Activated T-cell treated with anti-CD3 and anti-CD28 coated beads for 1 hour (primary cell): ENCODE measurements around the gene TANC2.
A peak's percentile ranks its signal among the peaks of the same experiment; 100 is the strongest.
"Not testable (repeated sequence)": the region's sequence is repeated elsewhere in the genome, so short reads cannot be mapped to it uniquely, and the experiment has no call there.

Experiments used
- DNase-seq: peaks from one replicate; pipeline ENCODE4 v3.0.0-alpha.2; 2020; ENCODE audit warnings: low read depth

The TANC2 gene

DNA sequence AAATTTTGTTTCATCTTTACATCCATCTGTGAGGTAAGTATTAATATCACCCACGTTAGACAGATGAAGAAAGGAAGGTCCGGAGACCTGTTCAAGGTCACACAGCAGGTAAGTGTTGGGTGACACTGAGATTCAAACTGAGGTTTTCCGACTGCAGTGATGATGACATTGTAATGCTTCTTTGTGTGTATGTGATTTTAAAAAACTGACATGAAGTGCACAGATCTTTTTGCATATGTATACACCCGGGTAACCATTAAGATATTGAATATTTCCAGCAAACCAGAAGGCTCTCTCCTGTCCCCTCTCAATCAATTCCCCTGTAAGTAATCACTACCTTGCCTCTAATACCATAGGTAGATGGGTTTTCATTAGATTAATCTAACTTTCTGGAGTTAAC lies 1.5 kb upstream of the TANC2 start:
- DNase-seq = no peak

DNA sequence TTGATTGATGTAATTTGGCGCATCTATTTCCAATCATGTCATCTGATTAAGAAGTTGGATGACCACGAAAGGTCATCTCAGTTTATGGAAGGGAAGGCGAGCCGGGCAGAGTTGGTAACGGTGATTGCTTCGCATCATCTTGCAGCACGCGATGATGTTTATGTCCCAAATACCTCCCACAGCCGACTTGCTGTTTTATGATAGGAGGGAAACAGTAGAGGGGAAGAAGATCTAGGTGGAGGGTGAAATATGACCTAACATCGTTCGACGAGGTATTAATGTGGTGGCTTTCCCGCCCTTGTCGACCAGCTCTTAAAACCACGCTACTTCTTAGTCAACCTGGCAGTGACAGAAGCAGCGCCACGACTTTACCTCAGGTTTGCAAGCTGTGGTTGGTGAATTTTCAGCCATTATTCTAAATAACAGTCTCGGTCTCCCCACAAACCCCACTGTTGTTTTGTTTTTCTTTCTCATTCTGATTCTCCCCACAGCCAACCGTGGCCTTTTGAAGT lies 805 bp upstream of the TANC2 start:
- no peak for DNase-seq

DNA sequence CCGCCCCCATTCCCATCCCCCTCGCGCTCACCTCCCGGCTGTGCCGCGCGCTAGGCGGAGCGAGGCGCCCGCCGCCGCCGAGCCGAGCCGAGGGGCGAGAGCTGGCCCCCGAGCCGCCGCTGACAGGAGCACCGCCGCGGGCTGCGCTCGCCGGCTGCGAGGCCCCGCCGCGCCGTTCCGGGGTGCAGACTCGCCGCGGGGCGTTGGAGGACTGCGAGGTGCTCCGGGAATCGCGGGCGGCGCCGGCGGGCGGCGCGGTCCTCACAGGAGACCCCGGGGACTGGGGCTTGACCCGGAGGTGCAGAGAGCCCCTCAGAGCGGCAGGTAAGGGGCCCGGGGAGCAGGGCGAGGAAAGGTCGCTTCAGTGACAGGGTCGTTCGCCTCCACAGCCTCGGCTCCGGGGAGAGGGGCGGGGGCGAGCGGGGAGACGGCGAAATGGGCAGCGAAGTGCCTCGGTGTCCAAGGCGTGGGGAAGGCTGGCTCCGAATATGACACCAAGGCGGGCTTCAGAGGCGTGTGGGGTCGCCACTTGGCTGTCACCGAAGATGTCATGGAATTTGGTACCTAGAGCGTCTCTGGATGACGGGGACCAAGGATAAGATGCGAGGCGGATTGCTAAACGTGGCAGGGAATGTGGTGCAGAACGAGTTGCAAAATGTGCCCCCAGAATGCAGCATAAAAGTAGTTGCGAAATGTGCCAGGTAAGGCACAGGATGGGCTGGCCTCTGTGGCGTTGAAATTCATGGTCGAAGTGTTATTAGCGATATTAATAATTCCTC lies 580 bp downstream of the TANC2 start:
- DNase-seq = peak; percentile 54

DNA sequence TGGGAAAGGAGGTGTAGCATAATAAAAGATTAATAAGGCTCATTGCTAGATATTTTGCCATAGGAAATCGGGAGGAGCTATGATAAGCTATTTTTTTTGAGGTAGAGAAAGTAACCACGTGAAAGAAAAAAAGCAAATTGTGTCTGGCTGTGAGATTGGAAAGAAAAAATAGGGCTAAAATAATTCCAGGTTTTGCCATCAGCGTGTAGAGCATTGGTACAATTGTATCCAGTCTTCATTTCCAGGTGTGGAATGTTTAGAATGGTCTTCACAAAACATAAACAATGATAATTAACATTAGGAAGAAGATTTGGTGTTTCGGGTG lies 1.1 kb downstream of the TANC2 start:
- no peak for DNase-seq

DNA sequence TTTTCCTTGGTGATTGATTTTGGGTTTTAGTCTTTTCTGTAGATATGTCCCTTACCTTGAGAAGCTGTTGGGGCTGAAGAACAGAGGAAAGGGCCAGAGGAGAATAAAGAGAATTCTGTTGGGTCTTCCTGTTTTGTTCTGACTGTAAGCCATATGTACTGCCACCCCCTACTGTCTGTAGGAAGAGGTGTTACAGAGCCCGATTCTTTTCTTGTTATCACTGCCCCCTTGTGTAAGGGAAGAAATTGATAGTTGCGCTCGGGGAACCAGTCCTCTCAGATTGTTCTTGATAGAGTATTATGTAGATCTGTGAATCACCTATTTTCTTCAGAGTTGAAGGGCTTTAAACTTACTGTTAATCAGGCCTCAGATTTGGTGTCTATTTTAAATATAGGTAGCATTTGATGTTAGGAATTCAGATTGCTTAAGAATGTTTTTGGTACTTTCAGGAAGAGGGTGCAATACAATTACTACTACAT lies 2.4 kb downstream of the TANC2 start:
- DNase-seq = peak; percentile 30

DNA sequence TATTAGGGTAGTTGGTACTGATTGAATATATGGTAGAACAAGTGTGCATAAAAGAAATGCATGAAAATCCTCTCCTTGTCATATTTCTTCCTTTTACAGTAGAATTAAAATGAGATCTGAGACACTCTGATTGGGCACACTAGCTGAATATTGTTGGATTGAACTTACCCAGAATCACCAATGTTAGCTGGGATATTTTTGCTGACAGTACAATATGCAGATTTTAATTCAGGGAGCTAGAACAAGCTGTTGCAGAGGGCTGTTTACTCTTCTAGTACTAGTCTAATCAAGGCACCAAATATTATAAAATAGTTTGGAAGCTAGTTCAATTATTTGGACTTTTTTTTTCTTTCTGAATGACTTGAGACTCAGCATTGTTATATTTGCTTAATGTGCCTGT lies 4.6 kb downstream of the TANC2 start:
- no peak for DNase-seq

DNA sequence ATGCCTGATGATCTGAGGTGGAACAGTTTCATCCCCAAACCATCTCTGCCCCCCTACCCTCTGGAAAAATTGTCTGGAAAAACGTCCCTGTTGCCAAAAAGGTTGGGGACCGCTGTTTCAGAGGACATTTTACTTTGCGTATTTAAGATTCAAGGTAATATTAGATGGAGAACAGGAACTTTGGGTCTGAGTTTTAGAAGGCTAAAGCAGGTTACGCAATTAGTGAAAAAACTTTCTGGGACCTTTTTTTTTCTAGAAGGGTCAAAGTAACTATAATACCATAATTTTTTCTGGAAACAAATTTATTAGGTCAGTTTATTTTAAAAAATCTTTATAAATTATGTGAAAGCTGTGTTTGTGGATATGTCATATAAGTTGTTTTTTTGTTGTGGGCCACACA lies 5.8 kb downstream of the TANC2 start:
- DNase-seq = no peak

DNA sequence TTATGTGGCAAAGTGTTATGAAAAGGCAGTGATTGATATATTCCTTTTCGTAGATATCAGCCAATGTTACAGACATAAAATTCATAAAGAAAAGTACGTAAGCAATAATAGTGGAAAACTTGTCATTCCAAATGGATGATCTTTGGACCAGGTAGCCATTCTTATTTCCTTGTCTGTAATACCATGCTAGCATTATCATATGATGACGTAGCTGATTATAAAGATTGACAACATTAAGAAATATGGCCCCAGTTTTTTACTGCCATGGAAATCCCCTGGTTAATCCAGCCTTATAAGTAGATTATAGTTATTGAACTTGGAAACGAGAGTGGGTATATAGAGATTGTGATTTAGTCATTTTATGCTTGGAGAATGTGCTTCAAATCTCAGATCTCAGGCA lies 8.8 kb downstream of the TANC2 start:
- DNase-seq = no peak

DNA sequence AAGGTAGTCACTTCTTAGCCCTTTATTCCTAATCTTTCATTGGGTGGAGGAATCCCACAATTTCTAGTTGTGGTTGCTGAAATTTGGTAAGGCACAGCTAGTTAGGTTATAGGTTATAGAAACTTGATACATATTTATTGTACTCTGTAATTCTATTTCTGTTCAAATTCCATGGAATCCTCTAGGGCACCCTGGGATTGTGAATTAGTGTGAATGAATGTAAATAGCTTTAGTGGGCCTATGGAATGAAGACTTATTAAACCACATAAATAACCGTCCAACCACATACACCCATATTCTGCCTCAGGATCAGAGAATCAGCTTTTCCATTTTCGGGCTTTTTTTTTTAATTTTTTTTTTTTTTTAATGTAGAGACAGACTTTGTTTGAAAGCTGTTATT lies 9.2 kb downstream of the TANC2 start:
- no peak for DNase-seq

DNA sequence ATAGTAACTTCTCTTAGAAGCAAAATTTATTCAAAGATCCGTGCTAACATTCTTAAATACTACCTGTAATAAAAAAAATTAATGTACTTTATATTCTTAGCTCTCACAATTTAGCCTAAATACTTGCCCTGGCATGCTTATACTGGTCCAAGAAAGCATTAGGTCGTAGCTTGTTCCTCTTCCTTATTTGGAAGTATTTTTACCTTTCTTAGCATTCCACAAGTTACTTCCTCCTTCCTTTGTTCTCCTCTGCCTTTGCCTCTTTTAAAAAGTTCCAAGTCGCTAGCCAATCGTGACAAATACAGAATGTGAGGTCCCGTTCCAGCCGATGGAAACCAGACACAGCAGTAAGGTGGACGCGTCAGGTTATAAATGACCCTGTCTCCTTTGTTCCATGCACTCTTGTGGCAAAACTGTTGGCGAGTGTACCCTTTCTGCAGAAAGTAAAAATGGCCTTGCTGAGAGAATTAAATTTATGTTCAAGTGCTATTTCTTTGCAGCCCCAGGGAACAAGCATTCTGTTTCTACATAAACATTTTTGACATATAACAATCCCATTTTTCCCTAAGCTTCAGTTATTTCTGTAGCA lies 10.7 kb downstream of the TANC2 start:
- DNase-seq = not testable (repeated sequence)

DNA sequence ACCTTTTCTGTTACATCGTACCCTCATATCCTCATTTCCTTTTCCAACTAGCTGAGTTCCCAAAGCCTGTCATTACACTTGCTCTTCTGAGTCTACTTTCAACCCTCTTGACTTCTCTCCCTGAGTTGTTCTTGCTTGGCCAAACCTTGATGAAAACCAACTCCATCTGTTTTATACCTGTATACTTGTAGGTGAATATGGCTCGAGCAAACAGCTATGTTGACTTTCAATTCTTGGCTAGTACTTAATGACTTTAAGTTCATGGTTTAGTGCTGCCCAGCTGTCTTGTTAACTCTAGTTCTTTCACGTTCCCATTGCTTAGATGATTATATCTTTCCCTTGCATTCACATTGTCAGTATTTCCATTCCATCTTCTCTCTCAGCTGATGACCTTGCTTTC lies 14.8 kb downstream of the TANC2 start:
- no peak for DNase-seq

DNA sequence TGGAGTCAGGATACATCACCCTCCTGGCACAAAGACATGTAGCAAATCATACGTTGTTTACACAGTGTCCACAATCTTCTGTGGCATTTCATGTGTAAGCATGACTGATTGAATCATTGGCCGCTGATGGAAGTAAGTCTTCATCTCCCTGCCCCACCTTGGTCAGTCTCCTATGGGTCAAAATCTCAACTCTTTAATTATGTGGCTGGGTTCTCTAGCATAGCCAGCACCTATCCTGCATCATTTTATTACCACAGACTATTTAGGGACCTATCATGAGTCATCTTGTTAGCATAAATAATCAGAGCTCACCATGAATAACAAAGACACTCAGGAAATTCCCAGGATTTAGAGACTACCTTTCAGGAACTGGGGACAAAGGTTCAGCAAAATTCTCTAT lies 15.9 kb downstream of the TANC2 start:
- DNase-seq = no peak

DNA sequence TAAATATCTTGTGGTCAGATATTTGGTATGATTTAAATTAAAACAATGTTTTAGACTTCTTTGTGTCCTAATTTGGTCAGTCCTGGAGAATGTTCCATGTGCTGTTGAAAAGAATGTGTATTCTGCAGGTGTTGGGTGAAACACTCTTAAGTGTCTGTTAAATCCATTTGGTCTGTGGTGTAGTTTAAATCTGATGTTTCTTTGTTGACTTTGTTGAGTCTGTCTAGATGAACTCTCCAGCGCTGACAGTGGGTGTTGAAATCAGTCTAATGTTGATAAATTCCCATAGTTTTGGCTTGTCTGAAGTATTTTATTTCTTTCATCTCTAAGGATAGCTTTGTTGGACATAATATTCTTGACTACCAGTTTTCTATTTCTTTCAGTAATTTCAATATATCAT lies 18.8 kb downstream of the TANC2 start:
- DNase-seq = no peak

DNA sequence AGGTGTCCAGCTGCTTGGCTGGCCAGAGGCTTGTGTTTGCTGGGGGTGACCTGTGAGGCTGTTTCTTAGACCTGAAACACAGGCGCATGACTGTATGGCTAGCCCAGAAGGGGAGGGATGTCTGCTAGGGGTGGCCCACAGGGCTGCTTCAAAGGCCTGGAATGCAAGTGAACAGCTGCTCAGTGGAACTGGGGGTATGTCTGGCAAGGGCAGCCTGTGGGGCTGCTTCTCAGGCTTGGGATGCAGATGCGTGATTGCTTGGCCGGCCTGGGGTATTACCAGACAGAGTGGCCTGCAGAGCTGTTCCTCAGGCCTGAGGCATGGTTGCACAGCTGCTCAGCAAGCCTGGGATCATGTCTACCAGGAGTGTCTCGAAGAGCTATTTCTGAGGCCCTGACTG lies 20.5 kb downstream of the TANC2 start:
- DNase-seq = no peak

DNA sequence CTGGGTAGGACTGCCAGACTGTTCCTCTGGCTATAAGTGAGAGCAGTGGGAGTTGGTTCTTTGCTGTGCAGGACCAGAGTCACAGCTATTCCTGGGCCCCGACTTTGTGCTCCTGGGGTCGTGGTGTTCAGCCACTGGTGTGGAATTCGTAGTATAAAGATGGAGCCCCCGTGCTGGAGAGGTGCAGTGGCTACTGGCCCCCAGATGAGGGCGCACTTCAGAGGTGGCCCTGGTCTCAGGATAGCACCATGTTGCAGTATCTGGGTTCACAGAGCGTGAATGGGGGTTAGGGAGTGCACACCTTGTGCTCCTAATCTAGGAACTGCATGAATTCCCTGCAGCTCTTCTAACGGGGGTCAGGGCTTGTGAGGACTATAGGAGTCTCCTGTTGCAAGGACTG lies 21.1 kb downstream of the TANC2 start:
- no peak for DNase-seq

DNA sequence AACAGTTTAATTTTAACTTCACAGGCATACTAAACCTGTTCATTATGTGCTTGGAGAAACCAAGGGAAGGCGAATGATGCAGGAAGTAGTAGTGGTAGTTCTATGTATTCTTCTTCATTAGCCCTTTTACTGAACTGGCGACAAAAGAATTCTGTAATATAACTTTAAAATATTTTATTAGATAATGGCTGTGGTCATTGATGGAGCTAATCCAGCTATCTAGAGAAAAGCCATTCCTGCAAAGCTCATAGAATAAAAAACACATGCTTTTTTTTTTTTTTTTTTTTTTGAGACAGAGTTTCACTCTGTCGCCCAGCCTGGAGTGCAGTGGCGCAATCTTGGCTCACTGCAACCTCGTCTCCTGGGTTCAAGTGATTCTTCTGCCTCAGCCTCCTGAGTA lies 23.5 kb downstream of the TANC2 start:
- no peak for DNase-seq

DNA sequence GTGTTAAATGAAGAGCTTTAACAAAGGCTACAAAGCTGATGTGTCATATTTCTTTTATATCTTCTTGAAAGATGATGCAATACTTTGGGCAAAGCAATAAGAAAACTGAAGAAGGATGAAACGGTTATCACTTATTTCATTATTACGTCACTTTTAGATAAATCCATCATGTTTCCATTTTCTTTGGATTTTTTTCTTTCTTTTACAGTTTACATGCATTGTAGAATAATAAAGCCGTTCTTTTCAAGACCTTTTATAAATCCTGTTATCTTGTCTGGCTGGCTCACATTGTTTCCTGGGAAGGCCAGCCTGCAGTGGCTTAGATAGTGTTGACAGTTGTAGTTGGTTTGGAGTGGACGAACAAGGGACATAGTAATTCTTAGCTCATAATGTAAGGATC lies 28.9 kb downstream of the TANC2 start:
- no peak for DNase-seq

DNA sequence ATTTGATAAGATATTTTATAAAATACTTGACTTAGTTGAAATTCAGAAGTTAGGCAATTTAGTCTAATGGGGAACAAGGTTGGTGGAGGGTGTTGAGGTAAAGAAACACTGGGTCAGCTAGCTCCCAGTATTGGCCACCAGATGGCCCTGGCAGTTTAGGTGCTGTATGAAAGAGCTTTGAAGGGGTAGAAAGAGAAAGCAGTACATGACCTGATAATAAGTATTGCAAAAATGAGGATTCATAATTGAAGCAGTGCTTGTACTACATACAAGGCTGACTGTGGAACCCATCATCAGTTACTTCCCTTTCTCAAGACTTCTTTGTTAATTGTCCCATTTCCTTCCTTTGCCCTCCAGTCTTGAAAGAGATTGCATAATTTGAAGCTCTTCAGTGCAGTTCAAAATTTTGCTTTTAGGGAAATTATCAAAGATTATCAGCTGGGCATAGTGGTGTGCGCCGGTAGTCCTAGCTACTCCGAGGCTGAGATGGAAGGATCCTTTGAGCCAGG lies 29.4 kb downstream of the TANC2 start:
- DNase-seq = no peak

DNA sequence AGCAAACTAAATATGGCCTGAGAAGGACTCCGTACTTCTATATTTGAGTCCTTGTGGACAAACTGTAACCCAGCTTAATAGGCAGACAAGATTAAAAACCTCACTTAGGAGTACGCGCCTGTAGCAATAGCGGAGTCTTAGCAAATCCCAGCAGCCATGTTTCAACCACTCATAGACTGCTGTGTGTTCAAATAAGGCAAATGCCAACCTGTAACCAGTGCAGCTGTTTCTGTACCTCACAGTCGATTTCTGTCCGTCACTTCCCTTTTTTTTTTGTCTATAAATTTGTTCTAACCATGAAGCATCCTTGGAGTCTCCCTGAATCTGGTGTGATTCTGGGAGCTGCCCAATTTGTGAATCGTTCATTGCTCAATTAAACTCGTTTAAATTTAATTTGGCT lies 30.2 kb downstream of the TANC2 start:
- DNase-seq = no peak

DNA sequence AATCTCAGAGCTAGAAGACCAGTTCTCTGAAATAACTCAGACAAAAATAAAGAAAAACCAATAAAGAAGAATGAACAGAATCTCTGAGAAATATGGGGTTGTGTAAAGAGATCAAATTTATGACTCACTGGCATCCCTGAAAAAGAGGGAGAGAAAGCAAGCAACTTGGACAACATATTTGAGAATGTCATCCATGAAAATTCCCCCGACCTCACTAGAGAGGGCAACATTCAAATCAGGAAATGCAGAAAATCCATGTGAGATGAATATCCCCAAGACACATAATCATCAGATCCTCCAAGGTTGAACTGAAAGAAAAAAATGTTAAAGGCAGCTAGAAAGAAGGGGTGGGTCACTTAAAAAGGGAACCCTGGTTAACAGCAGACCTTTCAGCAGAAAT lies 32.1 kb downstream of the TANC2 start:
- DNase-seq = no peak

DNA sequence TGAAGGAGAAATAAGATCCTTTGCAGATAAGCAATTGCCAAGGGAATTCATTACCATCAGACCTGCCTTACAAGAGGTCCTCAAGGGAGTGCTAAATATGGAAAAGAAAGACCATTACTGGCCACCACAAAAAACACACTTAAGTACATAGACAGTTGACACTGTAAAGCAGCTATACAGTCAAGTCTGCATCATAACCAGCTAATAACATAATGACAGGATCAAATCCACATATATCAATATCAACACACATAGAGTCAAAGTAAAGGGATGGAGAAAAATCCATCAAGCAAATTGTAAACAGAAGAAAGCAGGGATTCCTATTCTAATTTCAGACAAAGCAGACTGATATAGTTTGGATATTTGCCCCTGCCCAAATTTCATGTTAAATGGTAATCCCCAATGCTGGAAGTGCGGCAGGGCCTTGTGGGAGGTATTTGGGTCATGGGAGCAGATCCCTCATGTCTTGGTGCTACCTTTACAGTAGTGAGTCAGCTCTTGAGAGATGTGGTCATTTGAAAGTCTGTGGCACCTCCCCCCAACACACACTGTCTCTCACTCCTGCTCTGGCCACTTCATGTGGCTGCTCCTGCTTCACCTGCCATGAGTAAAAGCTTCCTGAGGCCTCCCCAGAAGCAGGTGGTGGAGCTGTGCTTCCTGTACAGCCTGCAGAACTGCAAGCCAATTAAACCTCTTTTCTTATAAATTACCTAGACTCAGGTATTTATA lies 32.8 kb downstream of the TANC2 start:
- no peak for DNase-seq

DNA sequence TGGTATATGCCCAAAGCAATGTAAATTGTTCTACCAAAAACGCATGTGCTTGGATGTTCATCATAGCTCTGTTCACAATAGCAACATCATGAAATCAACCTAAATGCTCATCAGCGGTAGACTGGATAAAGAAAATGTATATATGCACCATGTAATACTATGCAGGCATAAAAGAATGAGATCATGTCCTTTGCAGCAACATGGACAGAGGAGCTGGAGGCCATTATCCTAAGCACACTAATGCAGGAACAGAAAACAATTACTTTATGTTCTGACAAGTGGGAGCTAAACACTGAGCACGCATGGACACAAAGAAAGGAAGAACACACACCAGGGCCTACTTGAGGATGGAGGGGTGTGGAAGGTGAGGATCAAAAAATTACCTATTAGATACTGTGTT lies 33.7 kb downstream of the TANC2 start:
- no peak for DNase-seq
